Iris pigment epithelial cell (primary cell): ENCODE measurements around the gene FOXL3.

Experiments used
- DNase-seq: peaks from one replicate; pipeline ENCODE4 v3.0.0-alpha.2; 2011; ENCODE audit warnings: low read depth

FOXL3 gene

GRCh38 chr7:266851-267840 is 22.8 kb upstream of the FOXL3 start:
- no peak for DNase-seq

GRCh38 chr7:268991-269390 is 21.0 kb upstream of the FOXL3 start:
- no peak for DNase-seq

GRCh38 chr7:269721-270120 is 20.2 kb upstream of the FOXL3 start:
- DNase-seq, result no peak

GRCh38 chr7:270351-270983 is 19.5 kb upstream of the FOXL3 start:
- DNase-seq, result no peak

GRCh38 chr7:271266-272107 is 18.5 kb upstream of the FOXL3 start:
- no peak for DNase-seq

- DNase-seq, result no peak
Measured at GRCh38 chr7:272108-272615, 17.8 kb upstream of the FOXL3 start.

- no peak for DNase-seq
Measured at GRCh38 chr7:272631-273030, 17.3 kb upstream of the FOXL3 start.

GRCh38 chr7:273327-273726 is 16.6 kb upstream of the FOXL3 start:
- no peak for DNase-seq

GRCh38 chr7:274266-274665 is 15.7 kb upstream of the FOXL3 start:
- DNase-seq, result no peak

GRCh38 chr7:276230-276835 is 13.6 kb upstream of the FOXL3 start:
- no peak for DNase-seq

- no peak for DNase-seq
Measured at GRCh38 chr7:277228-277627, 12.7 kb upstream of the FOXL3 start.

- DNase-seq, result no peak
Measured at GRCh38 chr7:278081-278480, 11.9 kb upstream of the FOXL3 start.

- no peak for DNase-seq
Measured at GRCh38 chr7:279821-280220, 10.1 kb upstream of the FOXL3 start.

- DNase-seq, result no peak
Measured at GRCh38 chr7:280461-280860, 9.5 kb upstream of the FOXL3 start.

- no peak for DNase-seq
Measured at GRCh38 chr7:281637-282036, 8.3 kb upstream of the FOXL3 start.

GRCh38 chr7:282621-283020 is 7.3 kb upstream of the FOXL3 start:
- DNase-seq, result no peak

- no peak for DNase-seq
Measured at GRCh38 chr7:284762-285722, 4.9 kb upstream of the FOXL3 start.

- DNase-seq, result no peak
Measured at GRCh38 chr7:285731-286130, 4.2 kb upstream of the FOXL3 start.

GRCh38 chr7:286266-286665 is 3.7 kb upstream of the FOXL3 start:
- DNase-seq, result no peak

GRCh38 chr7:288671-289101 is 1.3 kb upstream of the FOXL3 start:
- no peak for DNase-seq
